K562 (cell line): ENCODE data around the gene COMMD4. TPM values are rescaled to one million over a fixed set of nuclear protein-coding genes. Genes with fewer than 3 reads are reported as not detected.

Experiments used
- HCFC1 ChIP-seq: IDR thresholded peaks from 2 replicates; pipeline ENCODE4 v1.6.1; 2012; ENCODE audit warnings: low read depth, low read length, improper control_type of control experiment
- LARP7 ChIP-seq: fragments of 450-650 bp; IDR thresholded peaks from 2 replicates; pipeline ENCODE4 v1.6.1; 2016
- MAFG ChIP-seq: fragments of 450-650 bp; conservative IDR thresholded peaks from 2 replicates; pipeline ENCODE4 v1.6.1; 2016; ENCODE audit warnings: missing genetic modification characterization, missing compliant biosample characterization
- NFIX ChIP-seq: fragments of 250-450 bp; sonication (Bioruptor Pico); IDR thresholded peaks from 2 replicates; pipeline ENCODE4 v1.4.0; 2020; ENCODE audit warnings: low read depth, mild to moderate bottlenecking, moderate library complexity
- PHB2 ChIP-seq: fragments of 450-650 bp; IDR thresholded peaks from 2 replicates; pipeline ENCODE4 v1.6.1; 2017; ENCODE audit warnings: low read depth
- PHF20 ChIP-seq: fragments of 450-650 bp; IDR thresholded peaks from 2 replicates; pipeline ENCODE4 v1.6.1; 2018; ENCODE audit not compliant: partially characterized antibody
- PRMT5 ChIP-seq: sonication (generic); formaldehyde crosslinking; IDR thresholded peaks from 2 replicates; pipeline ENCODE4 v1.5.0; 2020; ENCODE audit warnings: missing genetic modification reagents
- RAD51 ChIP-seq: fragments of 450-650 bp; IDR thresholded peaks from 2 replicates; pipeline ENCODE4 v1.7.1; 2016; ENCODE audit warnings: low read depth, mild to moderate bottlenecking, borderline replicate concordance
- SNIP1 ChIP-seq: fragments of 450-650 bp; IDR thresholded peaks from 2 replicates; pipeline ENCODE4 v1.7.1; 2017; ENCODE audit warnings: low read depth, mild to moderate bottlenecking
- SNRNP70 ChIP-seq: fragments of 200-400 bp; formaldehyde crosslinking; optimal IDR thresholded peaks from 2 replicates; pipeline ENCODE3; 2017; ENCODE audit warnings: low read depth, low read length
- YY1 ChIP-seq, 3 experiments: IDR thresholded peaks; 2 replicates each; pipeline ENCODE4 v1.6.1; 2011; ENCODE audit warnings: low read length in 2 of 3, mild to moderate bottlenecking in 2 of 3, moderate library complexity in 2 of 3, borderline replicate concordance in 1 of 3, control low read depth in 1 of 3, low read depth in 1 of 3; ENCODE audit not compliant: insufficient read depth in 3 of 3, insufficient replicate concordance in 2 of 3, control insufficient read depth in 1 of 3, insufficient read length in 1 of 3; ENCODE audit errors: extremely low read depth in 1 of 3
- ZNF76 ChIP-seq: fragments of 250-450 bp; sonication (Bioruptor Pico); IDR thresholded peaks from 2 replicates; pipeline ENCODE4 v1.4.0; 2020; ENCODE audit warnings: mild to moderate bottlenecking, moderate library complexity, borderline replicate concordance
- polyA plus RNA-seq, 8 experiments: library from polyadenylated mRNA; depleted of rRNA in 4 of 8; stranded (reverse) in 5 of 8; unstranded in 3 of 8; fragments of >200 nt; fragmentation: Nextera tagmentation in 2 of 8; fragmentation: Illumina TruSeq in 1 of 8; extraction: Ambion mirVana in 2 of 8; extraction: Trizol in 1 of 8; gene quantifications; 2 replicates each; pipeline versions ENCODE4 v1.2.1 to v1.2.3, GENCODE V29; 2011 to 2014; ENCODE audit warnings: inconsistent platforms in 1 of 8, missing spikeins in 1 of 8
- total RNA-seq, 7 experiments: library from RNA; depleted of rRNA in 6 of 7; stranded (reverse); fragments of >200 nt in 6 of 7; fragmentation: Illumina TruSeq in 2 of 7; extraction: Trizol in 2 of 7; gene quantifications; 2 replicates each; pipeline versions ENCODE4 v1.2.1 to v1.2.3, GENCODE V29; 2011 to 2021; ENCODE audit warnings: low replicate concordance in 1 of 7
- TF ChIP-seq, protein P1 (sequence below), 2 experiments: fragments of 150-350 bp in 1 of 2; IDR thresholded peaks; 2 replicates each; pipeline ENCODE4 v1.6.1; 2012 to 2016; ENCODE audit warnings: low read depth in 2 of 2, low read length in 2 of 2, mild to moderate bottlenecking in 1 of 2, moderate library complexity in 1 of 2
- TF ChIP-seq, protein P2 (sequence below), 2 experiments: IDR thresholded peaks; 2 replicates each; pipeline ENCODE4 v1.6.1; 2011; ENCODE audit warnings: borderline replicate concordance in 1 of 2, control low read depth in 1 of 2, low read depth in 1 of 2, low read length in 1 of 2, mild to moderate bottlenecking in 1 of 2, mixed read lengths in 1 of 2, moderate library complexity in 1 of 2; ENCODE audit not compliant: insufficient read depth in 1 of 2, insufficient read length in 1 of 2, poor library complexity in 1 of 2, severe bottlenecking in 1 of 2; ENCODE audit errors: extremely low read depth in 1 of 2
- TF ChIP-seq, protein P3 (sequence below): fragments of 250-450 bp; sonication (Bioruptor Pico); IDR thresholded peaks from 2 replicates; pipeline ENCODE4 v1.6.1; 2021; ENCODE audit warnings: mild to moderate bottlenecking
- TF ChIP-seq, protein P4 (sequence below), 2 experiments: IDR thresholded peaks; 2 replicates each; pipeline ENCODE4 v1.6.1; 2012; ENCODE audit warnings: improper control_type of control experiment in 2 of 2, low read depth in 2 of 2, low read length in 2 of 2, borderline replicate concordance in 1 of 2
- TF ChIP-seq, protein P5 (sequence below): fragments of 250-450 bp; sonication (Bioruptor Pico); IDR thresholded peaks from 2 replicates; pipeline ENCODE4 v1.8.0; 2022; ENCODE audit warnings: moderate library complexity, mild to moderate bottlenecking, inconsistent platforms

Gene COMMD4
- total and polyA plus RNA-seq, 9 of the 15 experiments (the other 6 are each of a cell fraction or from before 2014, with no cell fraction given): 20.4 to 140 (median 63.9) TPM

DNA sequence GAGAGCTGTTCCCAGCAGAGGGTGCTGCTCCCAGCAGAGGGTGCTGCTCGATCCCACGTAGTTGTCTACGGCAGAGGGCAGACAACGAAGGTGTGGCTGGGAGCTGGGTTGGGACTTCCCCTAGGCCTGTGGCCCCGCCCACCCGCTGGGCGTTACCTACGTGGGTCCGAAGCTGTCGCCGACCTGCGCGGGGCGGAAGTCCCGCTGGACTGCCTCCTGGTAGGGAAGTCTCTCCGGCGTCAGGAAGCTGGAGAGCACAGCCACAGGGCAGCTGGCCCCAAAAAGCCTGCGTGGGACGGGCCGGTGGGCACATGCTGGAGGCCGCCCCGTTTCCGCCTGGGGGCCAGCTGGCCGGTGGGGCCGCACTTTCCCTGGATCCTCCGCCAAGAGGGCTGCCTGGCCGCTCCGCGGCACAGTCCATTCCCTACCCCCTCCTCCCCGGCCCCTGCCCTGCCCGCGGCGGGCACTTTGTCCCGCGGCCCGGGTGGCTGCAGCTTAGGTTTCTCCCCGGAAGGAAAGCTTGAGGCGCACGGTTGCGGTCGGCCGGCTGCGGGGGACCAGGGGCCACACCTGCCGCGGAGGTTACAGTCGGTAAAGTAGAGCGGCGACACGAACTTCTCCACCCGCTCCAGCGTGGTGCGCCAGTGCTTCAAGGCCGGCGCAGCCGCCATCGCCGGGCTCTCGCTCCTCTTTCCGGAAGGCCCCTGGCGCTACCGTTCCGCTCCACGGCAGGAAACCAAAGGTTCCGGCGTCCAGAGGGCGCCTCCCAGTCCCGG lies 32.2 kb downstream of the COMMD4 start, which contains the start of gene MAN2C1 (continued):
- TF ChIP-seq, protein P1, sequence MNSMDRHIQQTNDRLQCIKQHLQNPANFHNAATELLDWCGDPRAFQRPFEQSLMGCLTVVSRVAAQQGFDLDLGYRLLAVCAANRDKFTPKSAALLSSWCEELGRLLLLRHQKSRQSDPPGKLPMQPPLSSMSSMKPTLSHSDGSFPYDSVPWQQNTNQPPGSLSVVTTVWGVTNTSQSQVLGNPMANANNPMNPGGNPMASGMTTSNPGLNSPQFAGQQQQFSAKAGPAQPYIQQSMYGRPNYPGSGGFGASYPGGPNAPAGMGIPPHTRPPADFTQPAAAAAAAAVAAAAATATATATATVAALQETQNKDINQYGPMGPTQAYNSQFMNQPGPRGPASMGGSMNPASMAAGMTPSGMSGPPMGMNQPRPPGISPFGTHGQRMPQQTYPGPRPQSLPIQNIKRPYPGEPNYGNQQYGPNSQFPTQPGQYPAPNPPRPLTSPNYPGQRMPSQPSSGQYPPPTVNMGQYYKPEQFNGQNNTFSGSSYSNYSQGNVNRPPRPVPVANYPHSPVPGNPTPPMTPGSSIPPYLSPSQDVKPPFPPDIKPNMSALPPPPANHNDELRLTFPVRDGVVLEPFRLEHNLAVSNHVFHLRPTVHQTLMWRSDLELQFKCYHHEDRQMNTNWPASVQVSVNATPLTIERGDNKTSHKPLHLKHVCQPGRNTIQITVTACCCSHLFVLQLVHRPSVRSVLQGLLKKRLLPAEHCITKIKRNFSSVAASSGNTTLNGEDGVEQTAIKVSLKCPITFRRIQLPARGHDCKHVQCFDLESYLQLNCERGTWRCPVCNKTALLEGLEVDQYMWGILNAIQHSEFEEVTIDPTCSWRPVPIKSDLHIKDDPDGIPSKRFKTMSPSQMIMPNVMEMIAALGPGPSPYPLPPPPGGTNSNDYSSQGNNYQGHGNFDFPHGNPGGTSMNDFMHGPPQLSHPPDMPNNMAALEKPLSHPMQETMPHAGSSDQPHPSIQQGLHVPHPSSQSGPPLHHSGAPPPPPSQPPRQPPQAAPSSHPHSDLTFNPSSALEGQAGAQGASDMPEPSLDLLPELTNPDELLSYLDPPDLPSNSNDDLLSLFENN (IDR thresholded peaks at IDR 0.05; ENCODE audit: low read depth in 2 of 2, low read length in 2 of 2): peak in 1 of 2 experiments; percentile 21; a peak in 1 of 4 replicates
- TF ChIP-seq ZNF76 (CRISPR knock-in tag): no peak
- peak; percentile 80 to 96 (median 94) for TF ChIP-seq YY1 (IDR thresholded peaks at IDR 0.05; ENCODE audit: borderline replicate concordance in 1 of 3, control insufficient read depth in 1 of 3, extremely low read depth in 1 of 3, insufficient read depth in 3 of 3, insufficient read length in 1 of 3, insufficient replicate concordance in 2 of 3, low read depth in 1 of 3, low read length in 2 of 3)
- TF ChIP-seq HCFC1: peak; percentile 87
- TF ChIP-seq, protein P2, sequence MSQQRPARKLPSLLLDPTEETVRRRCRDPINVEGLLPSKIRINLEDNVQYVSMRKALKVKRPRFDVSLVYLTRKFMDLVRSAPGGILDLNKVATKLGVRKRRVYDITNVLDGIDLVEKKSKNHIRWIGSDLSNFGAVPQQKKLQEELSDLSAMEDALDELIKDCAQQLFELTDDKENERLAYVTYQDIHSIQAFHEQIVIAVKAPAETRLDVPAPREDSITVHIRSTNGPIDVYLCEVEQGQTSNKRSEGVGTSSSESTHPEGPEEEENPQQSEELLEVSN (IDR thresholded peaks at IDR 0.05; ENCODE audit: borderline replicate concordance in 1 of 2, extremely low read depth in 1 of 2, insufficient read depth in 1 of 2, insufficient read length in 1 of 2, low read depth in 1 of 2, low read length in 1 of 2, poor library complexity in 1 of 2, severe bottlenecking in 1 of 2): peak; percentile 4 to 9
- no peak for TF ChIP-seq MAFG (tag)
- TF ChIP-seq, protein P3, sequence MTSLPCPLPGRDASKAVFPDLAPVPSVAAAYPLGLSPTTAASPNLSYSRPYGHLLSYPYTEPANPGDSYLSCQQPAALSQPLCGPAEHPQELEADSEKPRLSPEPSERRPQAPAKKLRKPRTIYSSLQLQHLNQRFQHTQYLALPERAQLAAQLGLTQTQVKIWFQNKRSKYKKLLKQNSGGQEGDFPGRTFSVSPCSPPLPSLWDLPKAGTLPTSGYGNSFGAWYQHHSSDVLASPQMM (CRISPR knock-in tag): no peak
- peak; percentile 89 for TF ChIP-seq PHF20
- TF ChIP-seq, protein P4, sequence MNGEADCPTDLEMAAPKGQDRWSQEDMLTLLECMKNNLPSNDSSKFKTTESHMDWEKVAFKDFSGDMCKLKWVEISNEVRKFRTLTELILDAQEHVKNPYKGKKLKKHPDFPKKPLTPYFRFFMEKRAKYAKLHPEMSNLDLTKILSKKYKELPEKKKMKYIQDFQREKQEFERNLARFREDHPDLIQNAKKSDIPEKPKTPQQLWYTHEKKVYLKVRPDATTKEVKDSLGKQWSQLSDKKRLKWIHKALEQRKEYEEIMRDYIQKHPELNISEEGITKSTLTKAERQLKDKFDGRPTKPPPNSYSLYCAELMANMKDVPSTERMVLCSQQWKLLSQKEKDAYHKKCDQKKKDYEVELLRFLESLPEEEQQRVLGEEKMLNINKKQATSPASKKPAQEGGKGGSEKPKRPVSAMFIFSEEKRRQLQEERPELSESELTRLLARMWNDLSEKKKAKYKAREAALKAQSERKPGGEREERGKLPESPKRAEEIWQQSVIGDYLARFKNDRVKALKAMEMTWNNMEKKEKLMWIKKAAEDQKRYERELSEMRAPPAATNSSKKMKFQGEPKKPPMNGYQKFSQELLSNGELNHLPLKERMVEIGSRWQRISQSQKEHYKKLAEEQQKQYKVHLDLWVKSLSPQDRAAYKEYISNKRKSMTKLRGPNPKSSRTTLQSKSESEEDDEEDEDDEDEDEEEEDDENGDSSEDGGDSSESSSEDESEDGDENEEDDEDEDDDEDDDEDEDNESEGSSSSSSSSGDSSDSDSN (IDR thresholded peaks at IDR 0.05; ENCODE audit: borderline replicate concordance in 1 of 2, low read depth in 2 of 2, low read length in 2 of 2): peak; percentile 88 to 93; a peak in 3 of 4 replicates
- no peak for TF ChIP-seq NFIX (CRISPR knock-in tag)
- 0 out of 2 replicates have a peak, but pooled peaks have one; percentile 68 for TF ChIP-seq LARP7
- TF ChIP-seq SNRNP70: no peak
- TF ChIP-seq PRMT5 (CRISPR knock-in tag): no peak
- no peak for TF ChIP-seq RAD51
- TF ChIP-seq, protein P5, sequence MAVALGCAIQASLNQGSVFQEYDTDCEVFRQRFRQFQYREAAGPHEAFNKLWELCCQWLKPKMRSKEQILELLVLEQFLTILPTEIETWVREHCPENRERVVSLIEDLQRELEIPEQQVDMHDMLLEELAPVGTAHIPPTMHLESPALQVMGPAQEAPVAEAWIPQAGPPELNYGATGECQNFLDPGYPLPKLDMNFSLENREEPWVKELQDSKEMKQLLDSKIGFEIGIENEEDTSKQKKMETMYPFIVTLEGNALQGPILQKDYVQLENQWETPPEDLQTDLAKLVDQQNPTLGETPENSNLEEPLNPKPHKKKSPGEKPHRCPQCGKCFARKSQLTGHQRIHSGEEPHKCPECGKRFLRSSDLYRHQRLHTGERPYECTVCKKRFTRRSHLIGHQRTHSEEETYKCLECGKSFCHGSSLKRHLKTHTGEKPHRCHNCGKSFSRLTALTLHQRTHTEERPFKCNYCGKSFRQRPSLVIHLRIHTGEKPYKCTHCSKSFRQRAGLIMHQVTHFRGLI (CRISPR knock-in tag): no peak
- no peak for TF ChIP-seq SNIP1
- no peak for TF ChIP-seq PHB2
